GM18517 (cell line): ENCODE measurements around the gene TOMM5.

Experiments
- ATAC-seq: cut with Tn5 transposase; IDR thresholded peaks from one replicate; pipeline ENCODE4 v1.9.1; 2021; ENCODE audit warnings: mild to moderate bottlenecking, moderate library complexity; ENCODE audit not compliant: unreplicated experiment

TOMM5 gene

GRCh38 chr9:37564916-37565315 lies 27.5 kb downstream of the TOMM5 start:
- no peak for ATAC-seq

- ATAC-seq: no peak
Observed at GRCh38 chr9:37563806-37564513, 28.4 kb downstream of the TOMM5 start.

- no peak for ATAC-seq
Observed at GRCh38 chr9:37562826-37563225, 29.6 kb downstream of the TOMM5 start.

- no peak for ATAC-seq
Observed at GRCh38 chr9:37561682-37562081, 30.7 kb downstream of the TOMM5 start.

GRCh38 chr9:37559855-37560592 lies 32.4 kb downstream of the TOMM5 start:
- no peak for ATAC-seq

GRCh38 chr9:37559125-37559524 lies 33.3 kb downstream of the TOMM5 start:
- ATAC-seq: no peak

GRCh38 chr9:37555786-37556185 lies 36.6 kb downstream of the TOMM5 start:
- no peak for ATAC-seq

- ATAC-seq: no peak
Observed at GRCh38 chr9:37554318-37554717, 38.1 kb downstream of the TOMM5 start.

GRCh38 chr9:37551888-37552287 lies 40.5 kb downstream of the TOMM5 start:
- no peak for ATAC-seq

GRCh38 chr9:37551468-37551867 lies 40.9 kb downstream of the TOMM5 start:
- no peak for ATAC-seq

- ATAC-seq: no peak
Observed at GRCh38 chr9:37550781-37551180, 41.6 kb downstream of the TOMM5 start.

- no peak for ATAC-seq
Observed at GRCh38 chr9:37549527-37549926, 42.9 kb downstream of the TOMM5 start.

- ATAC-seq: no peak
Observed at GRCh38 chr9:37547328-37547878, 45.0 kb downstream of the TOMM5 start.

- no peak for ATAC-seq
Observed at GRCh38 chr9:37543468-37543867, 48.9 kb downstream of the TOMM5 start.

- no peak for ATAC-seq
Observed at GRCh38 chr9:37542895-37543294, 49.5 kb downstream of the TOMM5 start.

- ATAC-seq: no peak
Observed at GRCh38 chr9:37542488-37542887, 49.9 kb downstream of the TOMM5 start.

GRCh38 chr9:37541465-37541864 lies 50.9 kb downstream of the TOMM5 start:
- no peak for ATAC-seq

- no peak for ATAC-seq
Observed at GRCh38 chr9:37540634-37541033, 51.8 kb downstream of the TOMM5 start.

- no peak for ATAC-seq
Observed at GRCh38 chr9:37539634-37540033, 52.8 kb downstream of the TOMM5 start.
